ENCODE data around the gene KLK3.

DNA sequence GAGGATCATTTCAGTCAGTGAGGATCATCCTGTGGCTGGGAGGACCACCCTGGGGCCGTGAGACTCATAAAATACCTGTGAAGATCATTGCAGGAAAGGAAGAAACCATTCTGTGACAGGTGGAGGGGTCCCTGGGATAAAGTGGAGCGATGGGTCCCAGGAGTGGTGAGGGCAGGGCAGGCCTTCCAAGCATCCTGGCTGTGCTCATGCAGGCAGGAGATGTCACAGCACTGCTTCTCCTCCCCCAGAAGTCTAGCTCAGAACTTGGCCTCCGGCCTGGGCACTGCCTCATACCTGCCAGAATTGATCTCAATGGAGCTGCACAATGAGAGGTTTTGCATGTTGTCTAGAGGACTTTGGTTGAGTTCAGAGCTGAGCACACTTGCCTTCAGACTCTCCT, 42.2 kb upstream of the KLK3 start:
- TF ChIP-seq, protein P1, sequence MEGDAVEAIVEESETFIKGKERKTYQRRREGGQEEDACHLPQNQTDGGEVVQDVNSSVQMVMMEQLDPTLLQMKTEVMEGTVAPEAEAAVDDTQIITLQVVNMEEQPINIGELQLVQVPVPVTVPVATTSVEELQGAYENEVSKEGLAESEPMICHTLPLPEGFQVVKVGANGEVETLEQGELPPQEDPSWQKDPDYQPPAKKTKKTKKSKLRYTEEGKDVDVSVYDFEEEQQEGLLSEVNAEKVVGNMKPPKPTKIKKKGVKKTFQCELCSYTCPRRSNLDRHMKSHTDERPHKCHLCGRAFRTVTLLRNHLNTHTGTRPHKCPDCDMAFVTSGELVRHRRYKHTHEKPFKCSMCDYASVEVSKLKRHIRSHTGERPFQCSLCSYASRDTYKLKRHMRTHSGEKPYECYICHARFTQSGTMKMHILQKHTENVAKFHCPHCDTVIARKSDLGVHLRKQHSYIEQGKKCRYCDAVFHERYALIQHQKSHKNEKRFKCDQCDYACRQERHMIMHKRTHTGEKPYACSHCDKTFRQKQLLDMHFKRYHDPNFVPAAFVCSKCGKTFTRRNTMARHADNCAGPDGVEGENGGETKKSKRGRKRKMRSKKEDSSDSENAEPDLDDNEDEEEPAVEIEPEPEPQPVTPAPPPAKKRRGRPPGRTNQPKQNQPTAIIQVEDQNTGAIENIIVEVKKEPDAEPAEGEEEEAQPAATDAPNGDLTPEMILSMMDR (IDR thresholded peaks at IDR 0.05): no peak
- TF ChIP-seq SIN3A (IDR thresholded peaks at IDR 0.05; ENCODE audit: borderline replicate concordance, insufficient read depth, low read depth, low read length) (no peak), TCF7L2 (IDR thresholded peaks at IDR 0.05; ENCODE audit: low read depth, low read length) (no peak), POLR2AphosphoS5 (IDR thresholded peaks at IDR 0.05; ENCODE audit: low read depth, low read length) (no peak)
